ENCODE results near the gene SERP1. TPM values are rescaled to one million over a fixed set of nuclear protein-coding genes. Genes with fewer than 3 reads are reported as not detected.

SERP1 gene
- total RNA-seq, 1 experiment from 2014 or later, result 91.7 TPM

- TF ChIP-seq EZH2 (IDR thresholded peaks at IDR 0.05; ENCODE audit: borderline replicate concordance, low read depth, low read length, poor library complexity, severe bottlenecking), result no peak
- no peak for TF ChIP-seq CTCF (conservative IDR thresholded peaks at IDR 0.05; ENCODE audit: low read depth, low read length)
- ChIA-PET CTCF (no interaction called here), POLR2A (ENCODE audit: low non-redundant PET) (no interaction called here)
- intact Hi-C loops (cut with micrococcal nuclease; ENCODE audit: unreplicated experiment), result no loop called here
- Histone ChIP-seq H3K27ac (ENCODE audit: low read depth, low read length, poor library complexity, severe bottlenecking) (no peak overlapping the region), H3K9me3 (ENCODE audit: low read depth, low read length, poor library complexity, severe bottlenecking) (no peaks in the 10 kb centered on the region), H3K27me3 (replicated peaks; ENCODE audit: insufficient read depth, low read depth, low read length, poor library complexity) (no peaks in the 10 kb centered on the region), H3K4me3 (ENCODE audit: low read depth, low read length, poor library complexity, severe bottlenecking) (no peak overlapping the region), H3K4me1 (ENCODE audit: insufficient read depth, low read length, poor library complexity, severe bottlenecking) (no peaks in the 10 kb centered on the region), H3K36me3 (ENCODE audit: insufficient read depth, low read length, poor library complexity, severe bottlenecking) (no peaks in the 10 kb centered on the region)
- no TSS peak for BruUV-seq (replicated peaks)
- DNase-seq (ENCODE audit: low spot score), result no peak
Measured at GRCh38 chr3:150515210-150515609, 31.1 kb downstream of the SERP1 start.

- ChIA-PET POLR2A (ENCODE audit: low non-redundant PET) (no interaction called here), CTCF (no interaction called here)
- Histone ChIP-seq H3K4me1 (ENCODE audit: insufficient read depth, low read length, poor library complexity, severe bottlenecking) (no peaks in the 10 kb centered on the region), H3K4me3 (ENCODE audit: low read depth, low read length, poor library complexity, severe bottlenecking) (no peak overlapping the region), H3K27ac (ENCODE audit: low read depth, low read length, poor library complexity, severe bottlenecking) (no peak overlapping the region), H3K36me3 (ENCODE audit: insufficient read depth, low read length, poor library complexity, severe bottlenecking) (no peaks in the 10 kb centered on the region), H3K27me3 (replicated peaks; ENCODE audit: insufficient read depth, low read depth, low read length, poor library complexity) (no peaks in the 10 kb centered on the region), H3K9me3 (ENCODE audit: low read depth, low read length, poor library complexity, severe bottlenecking) (no peaks in the 10 kb centered on the region)
- DNase-seq (ENCODE audit: low spot score), result no peak
- BruUV-seq (replicated peaks), result no TSS peak
- TF ChIP-seq EZH2 (IDR thresholded peaks at IDR 0.05; ENCODE audit: borderline replicate concordance, low read depth, low read length, poor library complexity, severe bottlenecking), result no peak
- TF ChIP-seq CTCF (conservative IDR thresholded peaks at IDR 0.05; ENCODE audit: low read depth, low read length), result no peak
- intact Hi-C loops (cut with micrococcal nuclease; ENCODE audit: unreplicated experiment), result no loop called here
Measured at GRCh38 chr3:150511122-150511821, 35.0 kb downstream of the SERP1 start.

- Histone ChIP-seq H3K36me3 (ENCODE audit: insufficient read depth, low read length, poor library complexity, severe bottlenecking) (no peaks in the 10 kb centered on the region), H3K27me3 (replicated peaks; ENCODE audit: insufficient read depth, low read depth, low read length, poor library complexity) (no peaks in the 10 kb centered on the region), H3K4me3 (ENCODE audit: low read depth, low read length, poor library complexity, severe bottlenecking) (no peak overlapping the region), H3K4me1 (ENCODE audit: insufficient read depth, low read length, poor library complexity, severe bottlenecking) (no peaks in the 10 kb centered on the region), H3K9me3 (ENCODE audit: low read depth, low read length, poor library complexity, severe bottlenecking) (no peaks in the 10 kb centered on the region), H3K27ac (ENCODE audit: low read depth, low read length, poor library complexity, severe bottlenecking) (no peak overlapping the region)
- intact Hi-C loops (cut with micrococcal nuclease; ENCODE audit: unreplicated experiment), result no loop called here
- POLR2A ChIA-PET (ENCODE audit: low non-redundant PET), result no interaction called here
- no peak for DNase-seq (ENCODE audit: low spot score)
- BruUV-seq (replicated peaks), result no TSS peak
- TF ChIP-seq EZH2 (IDR thresholded peaks at IDR 0.05; ENCODE audit: borderline replicate concordance, low read depth, low read length, poor library complexity, severe bottlenecking) (no peak), CTCF (conservative IDR thresholded peaks at IDR 0.05; ENCODE audit: low read depth, low read length) (no peak)
- CTCF ChIA-PET, result no interaction called here
Measured at GRCh38 chr3:150509780-150510179, 36.5 kb downstream of the SERP1 start.
